ENCODE data around the gene AKIRIN2.

The AKIRIN2 gene

GRCh38 chr6:87653074-87653962, 48.7 kb downstream of the AKIRIN2 start:
- no peak for DNase-seq

GRCh38 chr6:87645080-87645479, 57.0 kb downstream of the AKIRIN2 start:
- no peak for DNase-seq

- no peak for DNase-seq
Measured at GRCh38 chr6:87641065-87641692, 60.9 kb downstream of the AKIRIN2 start.

- no peak for DNase-seq
Measured at GRCh38 chr6:87639373-87639772, 62.7 kb downstream of the AKIRIN2 start.

GRCh38 chr6:87637106-87637505, 64.9 kb downstream of the AKIRIN2 start:
- no peak for DNase-seq

- DNase-seq, result no peak
Measured at GRCh38 chr6:87636315-87636714, 65.7 kb downstream of the AKIRIN2 start.

- DNase-seq, result no peak
Measured at GRCh38 chr6:87633851-87634250, 68.2 kb downstream of the AKIRIN2 start.

GRCh38 chr6:87630746-87631145, 71.3 kb downstream of the AKIRIN2 start:
- DNase-seq, result no peak

- DNase-seq, result no peak
Measured at GRCh38 chr6:87628881-87629280, 73.2 kb downstream of the AKIRIN2 start.

GRCh38 chr6:87628424-87628823, 73.6 kb downstream of the AKIRIN2 start:
- DNase-seq, result no peak

All from stimulated activated CD4-positive, alpha-beta T cell treated with anti-CD3 and anti-CD28 coated beads, Interleukin-2, amount 100 ng/mL, for 24 hours (primary cell).